Hypothalamus (tissue), 51 donors: ENCODE measurements around the gene CIB4.
"Not testable (repeated sequence)": the region's sequence is repeated elsewhere in the genome, so short reads cannot be mapped to it uniquely, and the experiment has no call there.

Experiments used
- DNase-seq, 51 donors: peaks; one replicate each; lab custom pipeline; 2025; lab: John Stamatoyannopoulos, UW

CIB4 gene

DNA sequence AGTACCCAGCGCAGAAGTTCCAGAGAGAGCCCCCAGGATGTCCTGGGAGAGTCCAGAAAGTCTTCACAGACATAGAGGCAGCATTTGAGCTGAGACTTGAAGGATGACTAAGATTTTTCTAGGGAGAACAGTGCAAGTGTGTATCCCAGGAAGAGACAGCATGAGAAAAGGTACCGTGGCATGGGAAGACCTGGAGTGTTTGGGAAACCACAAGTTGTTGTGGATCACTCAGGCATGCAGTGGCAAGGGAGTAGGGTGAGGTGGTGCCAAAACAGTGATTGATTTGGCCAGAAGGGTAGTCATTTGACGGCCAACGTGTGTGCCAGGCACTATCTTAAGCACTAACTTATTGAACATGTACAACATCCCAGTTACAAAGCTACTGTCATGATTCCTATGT, 26.9 kb upstream of the CIB4 start:
- no peak for DNase-seq

- DNase-seq, result no peak
Observed at GRCh38 chr2:26666671-26667070, 25.5 kb upstream of the CIB4 start.

GRCh38 chr2:26665296-26665695, 24.1 kb upstream of the CIB4 start:
- DNase-seq, result not testable (repeated sequence)

GRCh38 chr2:26660363-26660962, 19.3 kb upstream of the CIB4 start:
- DNase-seq, result no peak

DNA sequence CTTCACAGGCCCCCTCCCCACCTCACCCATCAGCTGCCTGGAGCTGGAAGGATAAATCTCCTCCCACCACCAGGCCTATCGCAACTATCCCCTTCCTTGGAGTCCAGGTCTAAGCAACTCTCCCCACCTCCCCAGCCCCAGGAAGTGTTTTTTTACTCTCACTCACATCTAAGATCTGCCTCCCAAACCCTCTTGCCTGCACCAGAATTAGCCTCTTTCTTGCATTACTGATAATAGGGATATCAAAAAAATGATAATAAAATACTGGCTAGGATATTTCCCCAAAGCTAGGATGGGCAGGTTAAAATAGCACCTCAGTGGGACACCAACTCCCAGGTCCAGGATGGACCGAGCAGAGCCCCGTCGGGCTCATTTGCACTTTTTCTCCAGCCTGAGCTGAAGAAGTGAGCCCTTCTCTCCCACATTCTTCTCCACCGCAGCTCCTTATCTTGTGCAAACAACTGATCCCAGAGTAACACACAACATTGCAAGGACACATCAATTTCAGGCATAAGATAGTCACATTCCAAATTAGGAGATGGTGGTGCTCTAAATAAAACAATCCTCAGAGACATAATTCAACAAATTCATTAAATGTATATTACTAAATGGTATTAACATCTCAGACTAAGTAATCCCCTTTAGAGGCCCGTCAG, 17.7 kb upstream of the CIB4 start:
- no peak for DNase-seq

GRCh38 chr2:26657265-26657664, 16.1 kb upstream of the CIB4 start:
- DNase-seq, result no peak

DNA sequence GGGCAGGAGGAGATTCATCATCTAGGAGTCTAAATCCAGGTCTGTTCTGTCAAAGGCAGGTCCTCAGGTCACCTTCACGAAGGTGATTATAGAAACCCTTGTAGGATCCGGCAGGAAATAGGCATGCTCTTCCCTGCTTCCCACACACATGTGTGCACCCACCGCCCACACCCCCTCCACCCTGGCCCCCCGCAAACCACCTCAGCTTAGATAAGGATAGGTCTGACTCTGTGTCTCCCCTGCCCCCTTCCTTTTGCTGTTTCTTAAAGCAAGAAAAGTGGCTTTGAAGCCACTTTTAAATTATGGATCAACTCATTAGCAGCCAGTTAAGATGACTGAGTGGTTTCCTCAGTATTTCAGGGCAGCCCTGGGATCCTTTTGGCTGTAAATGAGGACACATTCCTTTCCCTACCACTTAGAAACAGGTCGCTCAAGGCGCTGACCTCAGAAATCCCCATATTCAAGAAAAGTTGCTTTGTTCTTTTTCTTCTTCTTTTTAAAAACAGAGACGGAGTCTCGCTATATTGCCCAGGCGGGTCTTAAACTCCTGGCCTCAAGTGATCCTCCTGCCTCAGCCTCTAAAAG, 14.5 kb upstream of the CIB4 start:
- DNase-seq, result no peak

DNA sequence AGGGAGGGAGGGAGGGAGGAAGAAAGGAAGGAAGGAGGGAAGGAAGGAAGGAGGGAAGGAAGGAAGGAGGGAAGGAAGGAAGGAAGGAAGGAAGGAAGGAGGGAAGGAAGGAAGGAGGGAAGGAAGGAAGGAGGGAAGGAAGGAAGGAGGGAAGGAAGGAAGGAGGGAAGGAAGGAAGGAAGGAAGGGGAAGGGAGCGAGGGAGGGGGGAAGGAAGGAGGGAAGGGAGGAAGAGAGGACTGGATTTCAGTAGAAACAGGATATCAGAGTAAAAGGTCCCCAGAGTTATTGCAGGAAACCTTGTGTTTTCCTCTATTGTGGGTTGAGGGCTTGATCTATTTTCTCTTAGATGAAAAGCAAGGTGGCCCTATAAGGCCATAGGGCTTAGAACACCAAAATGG, 14.0 kb upstream of the CIB4 start:
- DNase-seq, result not testable (repeated sequence)

DNA sequence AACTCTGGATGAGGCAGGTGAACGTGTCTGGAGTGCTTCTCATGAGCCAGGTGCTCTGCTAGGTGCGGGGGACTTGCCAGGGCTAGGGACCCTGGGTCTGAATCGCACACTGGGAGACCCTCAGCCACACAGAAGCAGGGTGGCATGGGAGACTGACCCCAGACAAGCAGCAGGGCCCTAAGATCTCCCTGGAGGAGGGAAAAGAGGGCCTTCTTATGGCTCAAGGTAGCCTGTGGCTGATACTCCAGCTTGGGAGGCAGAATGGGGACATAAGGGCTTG, 12.8 kb upstream of the CIB4 start:
- no peak for DNase-seq

GRCh38 chr2:26653207-26654060, 12.3 kb upstream of the CIB4 start:
- no peak for DNase-seq

DNA sequence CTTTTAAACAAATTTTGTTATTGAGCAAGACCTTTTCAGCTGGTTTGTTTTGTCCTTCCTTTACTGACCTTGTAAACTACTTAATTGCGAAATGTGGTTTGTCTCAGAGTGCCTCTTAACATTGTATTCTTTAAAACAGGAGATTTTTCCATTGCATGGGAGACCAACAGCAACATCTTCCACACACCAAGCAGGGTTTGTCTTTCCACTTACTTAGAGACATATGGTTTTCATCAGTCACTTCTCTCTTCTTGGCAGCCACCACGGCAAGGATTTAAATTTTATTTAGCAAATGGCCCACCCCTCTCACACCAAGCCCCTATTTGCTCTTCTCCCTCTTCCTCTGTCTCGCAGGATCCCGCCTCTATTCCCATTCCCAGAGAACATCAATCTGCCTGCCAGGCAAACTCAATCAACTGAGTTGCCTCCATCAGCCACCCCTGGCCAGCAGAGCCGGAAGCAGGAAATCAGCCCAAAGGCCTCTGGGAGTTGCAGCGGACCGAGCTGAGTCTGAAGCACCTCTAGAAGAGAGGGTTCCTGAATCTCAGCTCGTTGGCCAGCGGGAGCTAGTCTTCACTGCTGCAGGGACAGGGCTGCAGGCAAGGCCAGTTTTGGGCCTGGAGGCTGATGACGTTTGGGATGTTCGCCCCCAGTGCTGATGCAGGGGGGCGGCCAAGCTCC, 11.3 kb upstream of the CIB4 start:
- no peak for DNase-seq

GRCh38 chr2:26651799-26652198, 10.6 kb upstream of the CIB4 start:
- no peak for DNase-seq

DNA sequence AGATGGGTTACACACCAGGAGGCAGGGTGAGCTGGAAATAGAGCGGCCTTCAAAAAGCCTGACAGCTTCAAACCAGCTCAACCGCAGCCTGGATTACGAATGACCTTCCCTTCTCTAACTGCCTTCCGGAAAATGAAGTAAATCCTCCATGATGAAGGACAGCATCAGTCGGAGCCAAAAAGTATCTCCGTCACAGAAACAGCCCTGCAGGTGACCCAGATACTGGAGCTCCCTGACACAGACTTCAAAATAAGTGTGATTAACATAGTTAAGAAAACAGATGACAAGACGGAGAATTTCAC, 10.3 kb upstream of the CIB4 start:
- no peak for DNase-seq

- DNase-seq, result no peak
Observed at GRCh38 chr2:26650713-26651469, 9.7 kb upstream of the CIB4 start.

DNA sequence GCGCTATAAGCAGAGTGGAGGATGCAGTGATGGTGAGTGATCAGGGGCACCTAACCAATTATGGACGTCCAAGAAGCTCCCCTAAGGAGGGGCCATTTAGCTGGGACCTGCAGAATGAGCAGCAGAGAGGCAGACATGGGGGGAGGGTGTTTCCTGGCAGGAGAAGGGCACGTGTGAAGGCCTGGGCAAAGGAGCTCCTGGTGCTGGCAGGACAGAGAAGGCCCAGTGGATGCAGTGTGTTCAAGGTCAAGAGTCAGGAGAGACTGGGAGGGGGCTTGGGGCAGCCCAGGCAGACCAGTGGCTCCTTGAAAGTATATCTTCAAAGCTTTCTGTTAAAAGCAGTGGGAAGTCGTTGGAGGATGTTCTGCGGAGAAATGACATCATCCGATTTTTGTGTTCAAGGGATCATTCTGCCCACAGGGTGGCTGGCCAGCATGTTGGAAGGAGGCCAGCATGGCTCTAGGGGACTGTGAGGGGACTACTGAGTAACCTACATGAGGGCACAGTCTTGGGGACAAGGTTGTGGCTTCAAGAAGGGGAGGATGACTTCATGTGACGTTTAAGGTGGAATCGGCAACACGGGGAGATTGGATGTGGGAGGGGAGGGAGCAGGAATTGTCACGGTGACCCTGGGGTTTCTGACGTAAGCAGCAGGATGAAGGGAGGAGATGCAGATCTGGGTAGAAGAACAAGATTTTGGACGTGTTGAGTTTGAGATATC, 9.0 kb upstream of the CIB4 start:
- no peak for DNase-seq

DNA sequence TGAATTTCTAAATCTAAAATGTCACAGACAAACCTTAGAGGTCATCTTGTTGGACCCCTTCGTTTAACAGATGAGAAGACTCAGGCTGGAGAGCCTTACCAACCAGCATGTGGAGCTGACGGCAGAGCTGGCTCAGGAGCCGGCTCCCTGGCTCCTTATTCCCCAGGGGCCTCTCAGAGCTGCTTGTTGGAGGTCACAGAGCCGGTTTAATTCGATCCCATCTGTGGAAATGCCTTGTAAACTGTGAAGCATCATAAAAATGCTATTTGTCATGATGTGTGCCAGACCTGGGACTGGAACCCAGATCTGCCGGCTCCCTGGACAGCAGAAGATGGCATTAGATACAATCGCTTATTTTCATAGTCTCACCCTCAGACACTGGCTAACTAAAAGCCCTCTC, 8.2 kb upstream of the CIB4 start:
- no peak for DNase-seq

- DNase-seq, result no peak
Observed at GRCh38 chr2:26648516-26648915, 7.3 kb upstream of the CIB4 start.

- DNase-seq, result no peak
Observed at GRCh38 chr2:26647981-26648380, 6.8 kb upstream of the CIB4 start.

GRCh38 chr2:26646986-26647672, 6.0 kb upstream of the CIB4 start:
- no peak for DNase-seq
